ENCODE measurements around the gene LAPTM5.

LAPTM5 gene

GRCh38 chr1:30786264-30786991 is 28.9 kb upstream of the LAPTM5 start:
- DNase-seq, result no peak

DNA sequence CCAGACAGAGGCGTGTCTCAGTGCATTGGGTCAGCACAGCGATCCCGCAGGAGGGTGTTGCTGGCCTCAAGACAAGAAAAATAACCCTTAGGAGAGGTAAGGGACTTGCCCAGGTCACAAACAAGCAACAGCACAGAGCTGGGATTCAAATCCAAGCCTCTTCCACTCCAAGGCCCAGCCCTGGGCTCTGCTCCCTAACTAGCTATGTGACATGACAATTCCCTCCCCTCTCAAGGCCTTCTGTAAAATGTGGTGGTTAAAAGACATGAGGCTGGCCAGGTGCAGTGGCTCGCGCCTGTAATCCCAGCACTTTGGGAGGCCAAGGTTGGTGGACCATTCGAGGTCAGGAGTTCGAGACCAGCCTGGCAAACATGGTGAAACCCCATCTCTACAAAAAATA is 28.1 kb upstream of the LAPTM5 start:
- no peak for DNase-seq

DNA sequence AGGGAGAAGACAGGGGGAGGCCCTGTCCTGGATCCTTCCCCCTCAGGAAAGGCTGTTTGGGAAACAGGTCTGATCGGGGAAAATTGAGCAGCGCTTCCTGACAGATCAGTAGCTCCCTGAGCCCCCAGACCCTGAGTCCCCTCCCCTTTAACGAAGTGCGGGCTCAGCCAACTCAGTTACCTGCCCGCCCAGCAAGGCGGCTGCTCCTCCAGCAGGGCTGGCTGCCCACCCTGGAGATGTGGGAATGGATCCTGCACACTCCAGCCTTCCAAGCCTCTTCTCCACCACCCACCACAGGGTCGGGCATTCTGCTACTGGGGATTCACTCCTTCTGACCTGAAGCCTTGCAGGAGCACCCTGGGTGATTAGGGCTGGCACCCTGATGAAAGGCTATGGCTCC is 27.6 kb upstream of the LAPTM5 start:
- no peak for DNase-seq

DNA sequence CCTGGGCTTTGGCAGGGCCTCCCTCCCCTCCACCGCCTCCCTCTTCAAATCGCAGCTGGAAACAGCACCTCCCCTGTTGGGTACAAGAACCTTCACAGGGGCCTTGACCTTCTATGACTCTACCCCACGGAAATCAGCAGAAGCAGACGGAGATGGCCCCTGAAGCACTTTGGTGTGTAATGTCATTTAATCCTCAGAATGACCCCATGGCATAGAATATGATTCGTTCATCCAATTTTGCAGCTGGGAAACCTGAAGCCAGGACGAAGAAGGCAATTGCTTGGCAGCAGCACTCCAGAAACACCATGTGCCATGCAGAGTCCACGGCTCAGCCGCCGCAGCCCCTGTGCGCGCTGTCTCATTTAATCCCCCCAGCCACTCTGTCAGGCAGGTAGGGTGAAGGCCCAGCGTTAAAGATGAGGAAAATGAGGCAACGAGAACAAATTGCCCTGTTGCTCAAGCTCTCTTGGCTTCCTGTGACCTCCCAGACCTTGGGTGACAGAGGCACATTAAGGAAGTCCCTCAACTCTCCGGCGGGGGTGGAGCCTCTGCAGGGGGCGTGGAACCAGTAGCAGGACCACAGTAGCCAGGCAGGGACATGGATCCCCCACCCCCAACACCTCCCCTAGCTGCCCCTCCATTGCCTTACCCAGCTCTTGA is 25.8 kb upstream of the LAPTM5 start:
- no peak for DNase-seq

DNA sequence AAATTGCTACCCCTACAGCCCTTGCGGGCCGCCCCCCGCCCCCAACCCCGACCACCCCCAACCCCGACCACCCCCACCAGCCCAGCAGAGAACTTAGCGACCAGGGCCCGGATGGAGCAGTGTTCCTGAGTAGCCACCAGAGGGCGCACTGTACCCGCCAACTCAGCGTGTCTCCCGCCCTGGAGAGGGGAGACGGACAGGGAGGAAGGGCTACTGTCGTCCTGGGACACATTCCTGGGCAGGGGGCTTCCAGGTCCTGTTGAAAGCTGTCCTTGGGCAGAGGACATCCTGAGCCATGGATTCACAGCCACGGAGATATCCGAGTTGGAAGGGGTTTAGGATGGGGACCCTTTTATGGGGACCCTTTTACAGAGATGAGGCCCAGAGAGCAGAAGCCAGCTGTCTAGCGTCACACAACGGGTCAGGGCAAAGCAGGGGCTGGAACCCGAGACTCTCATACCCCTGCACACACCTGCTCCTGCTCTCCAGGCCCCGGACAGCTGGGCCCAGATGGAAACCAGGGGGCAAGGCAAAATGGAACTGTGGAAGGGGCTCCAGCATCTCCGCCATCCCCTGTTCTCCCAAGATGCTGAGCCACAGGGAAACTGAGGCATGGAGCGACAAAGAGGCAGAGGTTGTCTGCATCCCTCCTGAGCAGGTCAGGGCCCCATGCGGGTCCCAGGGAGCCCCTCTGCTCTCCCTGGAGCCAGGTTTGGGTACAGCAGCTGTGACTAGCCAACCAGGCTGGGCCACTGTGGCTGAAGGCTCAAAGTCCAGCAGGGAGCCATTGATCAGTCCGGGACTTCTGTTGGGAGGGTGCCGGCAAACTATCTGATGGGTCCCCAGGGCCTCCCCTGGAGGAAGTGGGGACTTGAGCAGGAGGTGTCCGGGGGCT is 25.0 kb upstream of the LAPTM5 start:
- peak; percentile 28 for DNase-seq

DNA sequence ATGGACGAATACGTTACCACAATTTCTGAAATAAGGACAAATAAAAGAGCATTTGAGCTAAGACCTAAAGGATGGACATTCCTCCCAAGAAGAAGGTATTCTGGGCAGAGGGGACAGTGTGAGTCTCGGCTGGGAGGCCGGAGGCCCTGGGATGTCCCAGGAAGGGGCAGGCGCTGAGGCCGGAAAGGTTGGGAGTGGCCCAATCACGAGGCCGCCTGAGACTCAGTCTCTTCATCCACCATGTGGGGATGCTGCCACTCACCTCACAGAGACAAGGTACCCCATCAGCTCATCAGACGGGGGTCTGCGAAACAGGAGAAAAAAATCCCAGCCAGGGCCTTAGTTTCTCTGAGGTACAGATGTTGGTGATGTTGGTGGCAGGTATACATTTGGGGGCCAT is 24.3 kb upstream of the LAPTM5 start:
- DNase-seq, result no peak

GRCh38 chr1:30780409-30780808 is 22.8 kb upstream of the LAPTM5 start:
- no peak for DNase-seq

GRCh38 chr1:30779294-30780071 is 21.9 kb upstream of the LAPTM5 start:
- DNase-seq, result no peak

DNA sequence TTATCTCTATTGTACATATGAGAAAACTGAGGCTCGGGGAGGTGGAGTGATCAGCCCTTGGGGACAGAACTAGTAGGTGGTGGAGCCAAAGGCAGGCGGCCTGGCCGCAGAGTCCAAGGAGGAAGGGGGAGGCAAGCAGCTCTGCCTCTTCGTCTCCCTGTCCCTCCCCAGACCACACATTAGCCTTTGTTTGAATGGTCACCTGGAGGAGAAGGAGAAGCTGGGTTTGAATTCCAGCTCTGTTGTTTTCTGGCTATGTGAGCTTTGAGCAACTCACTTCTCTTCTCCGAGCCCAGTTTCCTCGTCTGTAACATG is 21.4 kb upstream of the LAPTM5 start:
- no peak for DNase-seq

GRCh38 chr1:30778154-30778978 is 20.8 kb upstream of the LAPTM5 start:
- no peak for DNase-seq

GRCh38 chr1:30777904-30778153 is 20.3 kb upstream of the LAPTM5 start:
- DNase-seq, result no peak

DNA sequence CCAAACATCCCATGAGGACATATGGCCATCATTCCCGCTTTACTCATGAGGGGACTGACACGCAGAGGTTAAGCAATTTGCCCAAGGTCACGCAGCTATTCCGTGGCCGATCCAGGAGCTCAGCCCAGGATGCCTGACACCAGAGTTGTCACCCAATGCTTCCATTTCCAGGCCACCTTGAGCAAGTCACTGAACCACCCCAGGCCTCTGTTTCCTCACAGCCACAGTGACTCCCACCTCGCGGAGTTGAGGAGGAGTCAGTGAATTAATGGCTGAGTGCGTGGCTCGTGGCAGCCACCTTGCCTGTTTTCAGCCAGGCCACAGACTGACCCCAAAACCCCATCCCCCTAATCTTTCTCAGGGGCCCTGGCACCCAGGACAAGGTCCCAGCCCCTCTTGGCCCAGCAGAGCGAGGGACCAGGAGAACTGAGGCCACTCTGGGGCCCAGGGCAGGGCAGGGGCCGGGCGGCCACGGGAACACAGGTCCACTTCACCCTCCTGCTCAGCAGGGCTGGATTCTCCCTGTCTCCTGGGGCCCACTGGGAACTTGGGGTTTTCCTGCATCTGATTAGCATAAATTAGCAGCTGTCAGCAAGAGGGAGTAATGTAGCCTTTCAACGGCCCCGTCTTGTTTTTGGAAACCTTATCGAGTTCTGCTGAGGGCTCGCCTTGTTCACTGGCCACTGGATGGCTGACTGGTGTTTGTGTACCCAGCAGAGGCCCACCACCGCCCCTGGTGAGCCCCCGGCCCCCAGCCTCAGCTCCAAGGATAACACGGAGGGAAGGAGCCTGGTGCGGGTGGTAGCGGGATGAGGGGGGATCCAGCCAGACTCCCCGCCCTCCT is 19.7 kb upstream of the LAPTM5 start:
- DNase-seq, result no peak

DNA sequence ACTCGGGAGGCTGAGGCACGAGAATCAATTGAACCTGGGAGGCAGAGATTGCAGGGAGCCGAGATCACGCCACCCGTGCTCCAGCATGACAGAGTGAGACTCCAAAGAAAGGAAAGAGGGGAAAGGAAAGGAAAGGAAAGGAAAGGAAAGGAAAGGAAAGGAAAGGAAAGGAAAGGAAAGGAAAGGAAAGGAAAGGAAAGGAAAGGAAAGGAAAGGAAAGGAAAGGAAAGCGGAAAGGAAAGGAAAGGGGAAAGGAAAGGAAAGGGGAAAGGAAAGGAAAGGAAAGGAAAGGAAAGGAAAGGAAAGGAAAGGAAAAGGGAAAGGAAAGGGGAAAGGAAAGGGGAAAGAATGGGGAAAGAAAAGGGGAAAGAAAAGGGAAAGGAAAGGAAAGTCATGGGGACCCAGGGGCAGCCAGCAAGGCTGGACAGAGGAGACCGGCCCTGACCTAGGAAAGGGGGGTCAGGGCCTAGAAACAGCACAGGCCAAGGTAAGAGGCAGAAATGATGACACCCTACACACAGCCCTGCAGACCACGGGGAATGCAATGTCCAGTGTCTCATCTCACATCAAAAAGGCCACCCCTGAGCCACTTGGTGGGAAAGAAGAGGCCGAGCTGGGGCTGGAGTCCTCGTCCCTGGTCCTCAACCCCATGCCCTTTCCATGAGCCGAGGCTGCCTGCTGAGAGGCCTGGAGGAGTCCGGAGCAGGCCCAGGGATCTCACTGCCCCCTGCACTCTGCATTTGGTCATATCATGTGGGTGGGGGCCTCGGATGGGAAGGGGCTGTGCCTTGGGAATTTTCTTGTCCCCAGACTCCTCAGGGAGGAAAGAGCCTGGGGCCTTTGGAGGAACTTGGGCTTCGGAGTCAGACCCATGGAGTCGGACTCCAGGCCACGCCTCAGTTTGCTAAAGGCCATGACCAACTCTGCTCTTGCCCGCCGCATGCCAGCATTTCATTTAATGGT is 18.8 kb upstream of the LAPTM5 start:
- DNase-seq, result no peak

DNA sequence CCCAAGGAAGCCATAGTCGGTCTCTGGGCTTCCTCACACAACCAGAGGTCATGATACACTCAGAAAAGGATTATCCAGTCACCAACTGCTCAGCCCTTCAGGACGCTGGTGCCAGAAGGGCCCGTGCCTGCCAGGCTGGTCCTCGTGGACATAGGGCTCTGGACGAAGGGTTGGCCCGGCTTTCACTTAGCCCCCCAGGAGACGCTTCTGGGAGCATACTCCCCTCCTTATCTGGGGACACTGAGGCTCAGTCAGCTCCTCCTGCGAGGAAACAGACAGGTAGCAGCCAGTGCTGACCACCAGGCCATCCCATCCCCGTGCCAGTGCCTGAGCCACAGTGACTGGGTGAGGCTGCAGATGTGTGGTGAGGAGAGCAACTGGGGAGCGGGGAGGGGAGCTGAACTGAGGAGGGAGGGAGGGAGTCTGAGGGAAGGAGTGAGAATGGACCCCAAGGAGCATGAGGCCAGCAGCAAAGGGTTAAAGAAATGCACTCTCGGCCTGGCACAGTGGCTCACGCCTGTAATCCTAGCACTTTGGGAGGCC is 17.9 kb upstream of the LAPTM5 start:
- DNase-seq, result no peak

- DNase-seq, result no peak
These were observed 17.2 kb upstream of the LAPTM5 start for GRCh38 chr1:30774550-30775432.

- no peak for DNase-seq
These were observed 16.3 kb upstream of the LAPTM5 start for GRCh38 chr1:30773722-30774358.

DNA sequence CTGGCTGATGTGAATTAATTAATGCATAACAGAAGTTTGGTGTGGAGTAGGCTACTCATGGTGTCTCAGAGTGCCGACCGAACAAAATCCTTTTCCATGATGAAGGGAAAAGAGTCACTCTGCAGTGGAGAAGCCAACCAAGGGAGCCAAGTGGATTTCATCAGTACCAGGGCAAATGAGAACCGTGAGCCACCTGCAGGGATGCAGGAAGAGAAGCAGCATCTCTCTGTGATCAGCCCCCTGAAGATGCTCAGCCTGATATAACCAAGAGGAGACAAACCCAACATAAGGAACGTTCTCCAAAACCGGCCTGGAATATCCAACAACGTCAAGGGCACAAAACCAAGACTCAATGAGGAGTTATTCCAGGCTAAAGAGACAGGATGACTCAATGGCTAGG is 13.4 kb upstream of the LAPTM5 start:
- no peak for DNase-seq

- no peak for DNase-seq
These were observed 12.6 kb upstream of the LAPTM5 start for GRCh38 chr1:30770150-30770549.

Measured in NCI-H2081 treated with DMSO at 0.1 percent for 48 hours (cell line).